HG02884 (cell line): Measurements from ENCODE around the gene QPCTL.
"Not testable (repeated sequence)": the region's sequence is repeated elsewhere in the genome, so short reads cannot be mapped to it uniquely, and the experiment has no call there.

Source experiments
- ATAC-seq: cut with Tn5 transposase; IDR thresholded peaks from one replicate; pipeline ENCODE4 v1.9.1; 2021; ENCODE audit warnings: mild to moderate bottlenecking, moderate library complexity; ENCODE audit not compliant: unreplicated experiment

QPCTL gene

DNA sequence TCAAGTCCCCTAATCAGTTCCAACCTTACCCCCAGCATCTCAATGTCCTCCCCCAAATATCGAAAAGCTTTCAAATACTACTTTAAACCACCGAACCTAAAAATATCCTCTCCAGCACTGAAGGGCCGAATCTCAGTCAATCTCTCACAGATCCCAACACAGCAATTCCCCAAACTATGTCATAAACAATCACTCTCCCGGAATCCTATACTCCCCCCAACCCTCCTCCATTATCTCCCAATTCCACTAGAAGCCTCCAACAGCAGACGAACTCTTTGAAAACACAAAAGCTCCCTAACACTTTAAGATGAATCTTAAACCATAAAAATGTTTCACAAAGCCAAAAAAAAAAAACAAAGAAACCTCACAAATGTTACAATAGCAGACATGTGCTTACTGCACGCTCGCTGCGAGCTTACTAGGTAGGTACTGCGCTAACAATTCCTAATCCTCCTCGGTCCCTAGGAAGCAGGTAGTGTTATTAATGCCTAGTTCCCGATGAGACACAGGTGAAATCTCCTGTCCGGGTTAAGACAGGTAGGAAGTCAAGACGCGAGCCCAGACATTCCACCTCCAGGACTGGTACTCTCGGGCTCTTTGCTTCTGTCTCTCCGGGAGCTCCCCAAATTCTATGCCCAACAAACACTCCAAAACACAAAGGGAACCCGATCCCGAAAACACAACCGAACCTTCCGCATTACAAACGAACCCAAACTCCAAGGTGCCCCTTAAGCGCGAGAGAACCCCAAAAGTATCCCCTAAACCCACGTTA is 24.1 kb downstream of the QPCTL start:
- ATAC-seq: no peak

DNA sequence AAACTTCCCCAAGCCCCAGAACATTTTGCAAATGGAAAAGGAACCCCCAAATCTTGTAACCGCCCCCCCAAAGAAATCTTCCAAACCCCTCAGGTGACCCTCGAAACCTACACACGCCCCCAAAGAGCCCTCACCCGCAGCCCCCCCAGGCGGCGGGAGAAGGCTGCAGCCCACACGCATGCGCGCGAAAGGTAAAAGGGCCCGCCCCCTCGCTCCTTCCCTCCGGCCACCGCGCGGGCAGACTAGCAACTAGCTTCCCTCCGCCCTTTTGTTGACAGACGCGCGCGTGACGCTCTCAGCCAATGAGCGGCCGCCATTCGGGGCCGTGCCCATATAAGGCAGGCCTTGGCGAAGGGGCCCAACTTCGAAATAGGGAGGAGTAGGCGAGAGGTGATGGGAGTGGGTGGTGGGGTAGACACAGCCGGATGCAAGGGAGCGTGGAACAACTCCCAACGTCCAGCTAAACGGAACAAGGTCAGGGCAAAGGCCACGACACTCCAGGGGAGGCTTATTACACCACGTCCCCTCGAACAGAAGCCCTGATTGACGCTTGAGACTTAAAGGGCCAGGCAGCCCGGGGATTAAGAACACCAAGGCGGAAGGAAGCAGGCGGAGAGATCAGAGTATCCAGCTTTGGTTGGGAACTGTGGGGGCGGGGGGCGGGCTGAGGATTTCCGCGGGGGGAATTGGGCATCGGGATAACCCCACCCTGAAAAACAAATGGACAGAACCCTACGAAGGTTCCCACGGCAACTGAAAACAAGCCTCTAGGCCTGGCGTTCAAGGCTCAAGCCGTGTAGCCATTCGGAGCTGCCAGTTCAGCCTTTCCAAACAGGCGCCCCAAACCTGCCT is 24.9 kb downstream of the QPCTL start:
- peak; percentile 85 for ATAC-seq

DNA sequence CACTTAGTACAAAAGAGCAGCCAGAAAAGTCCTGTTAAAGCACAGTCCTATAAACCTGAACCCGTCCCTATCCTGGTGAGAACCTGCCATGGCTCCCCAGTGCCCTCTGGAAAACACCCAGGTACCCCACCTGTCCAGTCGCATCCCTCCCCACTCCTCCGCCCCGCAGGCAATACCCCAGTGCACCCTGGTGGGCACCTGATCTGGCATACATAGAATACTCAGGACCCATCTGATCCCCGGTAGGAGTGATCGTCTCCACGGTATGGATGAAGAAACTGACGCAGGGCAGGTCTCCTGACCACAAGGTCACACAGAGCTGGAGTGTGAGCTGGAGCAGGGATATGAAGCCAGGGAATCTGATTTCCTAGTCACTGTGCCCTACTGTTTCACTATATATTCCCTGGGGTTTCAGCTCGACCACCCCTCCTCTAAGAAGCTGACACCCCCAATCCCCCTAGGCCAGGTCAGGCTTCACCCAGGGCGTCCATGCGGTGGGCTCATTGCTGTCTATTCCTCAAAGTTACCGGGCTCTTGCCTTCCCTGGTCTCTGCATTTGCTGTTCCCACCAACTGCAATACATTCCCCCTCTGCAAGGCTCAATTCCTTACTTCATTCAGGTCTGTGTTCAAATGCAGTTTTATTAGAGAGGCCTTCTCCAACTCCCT is 25.7 kb downstream of the QPCTL start:
- no peak for ATAC-seq

DNA sequence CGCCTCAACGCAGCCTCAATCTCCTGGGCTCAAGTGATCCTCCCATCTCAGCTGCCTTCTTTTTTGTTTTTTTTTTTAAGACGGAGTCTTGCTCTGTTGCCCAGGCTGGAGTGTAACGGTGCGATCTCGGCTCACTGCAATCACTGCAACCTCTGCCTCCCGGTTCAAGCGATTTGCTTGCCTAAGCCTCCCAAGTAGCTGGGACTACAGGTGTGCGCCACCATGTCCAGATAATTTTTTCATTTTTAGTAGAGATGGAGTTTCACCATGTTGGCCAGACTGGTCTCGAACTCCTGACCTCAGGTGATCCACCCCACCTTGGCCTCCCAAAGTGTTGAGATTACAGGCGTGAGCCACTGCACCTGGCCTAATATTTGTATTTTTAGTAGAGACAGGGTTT is 27.6 kb downstream of the QPCTL start:
- ATAC-seq: not testable (repeated sequence)

DNA sequence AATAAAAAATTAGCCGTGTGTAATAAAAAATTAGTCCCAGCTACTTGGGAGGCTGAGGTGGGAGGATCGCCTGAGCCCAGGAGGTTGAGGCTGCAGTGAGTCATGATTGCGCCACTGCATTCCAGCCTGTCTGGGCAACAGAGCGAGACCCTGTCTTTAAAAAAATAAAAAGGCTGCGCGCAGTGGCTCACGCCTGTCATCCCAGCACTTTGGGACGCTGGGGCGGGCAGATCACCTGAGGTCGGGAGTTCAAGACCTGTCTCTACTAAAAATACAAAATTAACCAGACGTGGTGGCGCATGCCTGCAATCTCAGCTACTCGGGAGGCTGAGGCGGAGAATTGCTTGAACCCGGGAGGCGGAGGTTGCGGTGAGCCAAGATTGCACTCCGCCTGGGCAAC is 36.2 kb downstream of the QPCTL start:
- not testable (repeated sequence) for ATAC-seq

DNA sequence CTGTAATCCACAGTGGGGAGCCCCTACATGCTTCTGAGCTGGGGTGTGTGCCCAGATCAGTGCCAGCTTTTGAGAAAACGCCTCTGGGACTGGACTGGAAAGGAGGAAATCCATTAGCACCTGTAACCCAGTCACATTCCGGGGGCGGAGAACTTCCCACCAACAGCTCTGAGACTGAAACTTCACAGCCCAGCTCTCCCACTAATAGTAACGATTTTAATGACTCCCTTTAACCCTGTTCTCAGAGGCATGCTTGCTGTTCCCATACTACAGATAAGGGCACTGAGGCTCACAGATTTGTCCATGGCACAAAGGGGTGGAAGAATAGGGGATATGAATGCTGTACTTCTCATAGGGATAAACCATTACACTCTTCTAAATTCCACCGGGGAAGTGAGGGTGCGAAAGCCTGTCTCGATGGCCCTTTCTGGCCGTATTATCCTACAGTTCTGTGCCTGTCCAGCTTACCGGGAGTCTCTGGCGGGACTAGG is 37.4 kb downstream of the QPCTL start:
- no peak for ATAC-seq

DNA sequence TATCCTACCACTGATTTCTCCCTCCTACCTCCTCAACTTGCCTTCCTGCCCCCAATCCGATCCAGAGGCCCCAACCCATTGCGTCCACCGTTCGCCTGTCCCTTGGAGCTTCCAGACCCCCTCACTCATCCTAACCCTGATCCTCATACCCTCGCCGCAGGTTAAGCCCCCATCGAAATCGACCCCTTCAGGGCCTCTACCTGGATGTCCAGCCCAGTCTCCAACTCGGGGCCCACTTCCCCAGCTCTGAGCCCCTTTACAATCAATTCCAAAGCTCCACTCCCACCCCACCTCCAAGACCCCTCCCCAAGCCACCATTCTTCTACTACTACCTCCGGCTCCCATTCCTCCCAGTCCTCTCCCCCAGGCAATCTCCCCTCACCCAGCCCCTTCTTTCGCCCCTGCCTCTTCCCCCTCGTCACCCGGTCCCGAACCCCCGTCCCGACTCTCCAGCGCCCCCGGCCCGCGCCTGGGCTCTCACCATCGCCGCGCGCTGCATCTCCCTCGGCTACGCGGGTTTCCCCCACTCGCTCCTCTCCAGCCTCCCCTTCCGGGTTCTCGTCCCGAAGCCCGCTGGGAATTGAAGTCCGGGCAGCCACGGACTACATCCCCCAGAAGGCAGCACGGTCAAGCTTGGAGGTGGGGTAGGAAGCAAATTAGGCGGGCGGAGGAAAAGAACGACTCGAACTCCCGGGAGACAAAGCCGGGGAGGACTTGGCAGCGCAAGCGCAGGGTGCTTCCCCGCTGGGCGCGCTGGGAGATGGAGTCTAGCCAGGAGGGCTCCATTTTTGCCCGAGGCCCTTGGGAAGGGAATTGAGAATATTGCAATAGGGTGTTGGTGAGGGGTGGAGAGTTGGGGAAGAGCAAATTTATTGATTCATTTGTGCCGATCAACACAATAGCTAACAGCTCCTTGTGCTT is 38.2 kb downstream of the QPCTL start, which contains the start of gene FBXO46:
Gene FBXO46, minus strand, starts transcription at position 529 of the 921 bp plus-strand sequence. CDS start 17,401 bp downstream, outside the sequence.
- peak; percentile 84 for ATAC-seq

DNA sequence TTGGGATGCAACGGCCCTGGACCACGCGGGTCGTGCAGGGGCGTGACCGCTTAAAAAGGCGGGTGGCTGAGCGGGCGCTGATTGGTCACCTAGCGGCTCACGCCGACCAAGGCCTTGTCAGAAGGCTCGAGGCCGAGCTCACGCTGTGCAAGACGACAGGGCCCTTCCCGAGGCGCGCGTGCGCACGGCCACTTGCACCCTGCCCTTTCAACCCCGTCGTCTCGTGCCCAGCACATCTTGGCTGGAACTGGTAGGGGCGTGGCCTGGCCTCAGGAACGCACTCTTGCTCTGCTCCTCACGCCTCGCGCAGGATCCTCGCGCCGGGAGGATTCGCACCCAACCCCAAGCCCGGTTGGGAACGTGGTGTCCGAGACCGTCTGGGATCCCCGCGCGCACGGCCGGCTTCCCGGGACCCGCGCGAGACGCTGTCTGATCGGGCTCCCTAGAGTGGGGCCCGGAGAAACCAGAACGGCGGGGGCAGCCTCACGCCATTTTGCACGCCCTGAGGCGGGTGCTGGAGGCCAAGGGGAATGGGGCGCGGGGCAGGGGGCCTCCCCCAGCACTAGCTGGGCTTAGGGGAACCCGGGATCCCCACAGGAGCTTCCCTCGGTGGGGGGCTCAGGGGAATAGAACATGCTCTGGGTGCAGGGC is 40.8 kb downstream of the QPCTL start, which contains the start of gene MEIOSIN:
Gene MEIOSIN, plus strand, starts transcription at position 280 of the 651 bp plus-strand sequence. CDS start 1,938 bp downstream, outside the sequence.
- ATAC-seq: no peak

DNA sequence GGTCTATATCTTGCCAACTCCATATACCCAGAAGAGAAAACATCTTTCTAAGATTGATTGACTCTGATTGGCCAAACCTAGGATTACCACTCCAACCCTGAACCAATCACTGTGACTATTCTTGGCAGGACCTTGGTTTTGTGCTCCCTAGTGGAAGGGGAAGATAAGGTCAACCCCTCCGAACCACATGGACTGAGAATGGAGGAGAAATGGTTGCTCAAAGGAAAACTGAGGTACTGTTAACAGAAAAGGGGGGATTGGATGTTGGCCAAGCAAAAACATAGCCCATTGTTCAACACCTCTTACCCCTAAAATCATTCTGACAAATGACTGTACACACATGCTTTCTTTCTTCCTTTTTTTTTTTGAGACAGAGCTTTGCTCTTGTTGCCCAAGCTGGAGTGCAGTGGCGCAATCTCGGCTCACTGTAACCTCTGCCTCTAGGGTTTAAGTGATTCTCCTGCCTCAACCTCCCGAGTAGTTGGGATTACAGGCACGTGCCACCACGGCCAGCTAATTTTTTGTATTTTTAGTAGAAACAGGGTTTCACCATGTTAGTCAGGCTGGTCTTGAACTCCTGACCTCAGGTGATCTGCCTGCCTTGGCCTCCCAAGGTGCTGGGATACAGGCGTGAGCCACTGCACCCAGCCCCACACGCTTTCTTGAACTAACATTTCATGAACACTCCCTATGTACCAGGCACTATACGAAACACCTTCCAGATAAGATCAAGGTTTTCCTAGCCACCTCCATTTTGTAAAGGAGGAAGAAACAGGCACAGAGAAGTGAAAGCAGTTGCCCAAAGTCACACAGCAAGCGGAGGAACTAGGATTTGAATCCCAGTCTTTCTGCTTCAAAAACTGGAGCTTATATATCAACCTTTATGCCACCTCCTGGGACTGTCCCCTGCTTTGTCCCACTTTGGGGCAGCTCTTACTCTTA is 47.3 kb downstream of the QPCTL start:
- ATAC-seq: no peak

DNA sequence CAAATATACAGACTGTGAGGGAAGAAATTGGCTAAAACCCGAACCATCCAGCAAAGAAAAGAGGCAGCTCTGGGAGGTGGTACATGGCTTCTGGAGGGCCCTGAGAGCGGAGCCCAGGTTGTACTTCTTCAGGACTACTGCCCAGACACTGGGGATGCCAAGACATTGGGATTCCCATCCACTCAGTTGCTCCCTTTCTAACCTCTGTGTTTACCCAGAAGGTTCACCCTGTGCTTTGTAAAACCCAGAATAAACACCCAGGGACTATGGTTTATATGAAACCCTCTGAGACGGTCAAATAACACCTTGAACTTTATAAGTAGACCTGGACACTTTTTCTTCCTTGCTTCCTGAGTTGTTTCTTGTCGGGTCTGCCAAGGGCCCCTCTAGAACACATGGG is 50.5 kb downstream of the QPCTL start:
- no peak for ATAC-seq

DNA sequence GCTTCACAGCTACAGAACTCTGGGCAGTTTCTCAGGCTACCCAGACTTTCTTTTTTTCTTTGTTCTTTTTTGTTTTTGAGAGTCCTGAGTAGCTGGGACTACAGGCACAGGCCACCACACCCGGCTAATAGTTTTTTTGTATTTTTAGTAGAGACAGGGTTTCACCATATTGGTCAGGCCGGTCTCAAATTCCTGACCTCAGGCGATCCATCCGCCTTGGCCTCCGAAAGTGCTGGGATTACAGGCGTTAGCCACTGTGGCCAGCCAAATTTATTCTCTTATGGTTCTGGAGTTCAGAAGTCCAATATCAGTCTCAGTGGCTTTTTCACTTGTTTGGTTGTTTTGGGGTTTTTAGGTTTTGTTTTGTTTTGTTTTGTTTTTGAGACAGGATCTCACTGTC is 53.1 kb downstream of the QPCTL start:
- ATAC-seq: no peak

DNA sequence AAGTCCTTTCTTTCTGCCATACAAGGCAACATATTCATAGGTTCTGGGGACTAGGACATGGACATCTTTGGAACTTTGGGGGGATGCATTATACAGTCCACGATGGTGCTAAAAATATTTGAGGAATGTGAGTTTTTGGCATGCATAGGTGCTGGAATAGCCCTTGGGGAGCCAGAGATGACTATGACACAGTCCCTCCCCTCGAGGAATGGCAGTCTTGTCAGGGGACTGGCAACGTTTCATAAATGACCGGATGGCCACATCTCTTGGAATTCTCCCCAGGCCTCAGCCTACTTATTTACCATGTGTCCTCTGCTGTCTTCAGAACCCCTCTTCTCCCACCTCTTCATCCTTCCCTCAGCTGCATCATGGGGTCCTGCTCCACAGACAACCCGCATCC is 54.4 kb downstream of the QPCTL start:
- ATAC-seq: no peak

DNA sequence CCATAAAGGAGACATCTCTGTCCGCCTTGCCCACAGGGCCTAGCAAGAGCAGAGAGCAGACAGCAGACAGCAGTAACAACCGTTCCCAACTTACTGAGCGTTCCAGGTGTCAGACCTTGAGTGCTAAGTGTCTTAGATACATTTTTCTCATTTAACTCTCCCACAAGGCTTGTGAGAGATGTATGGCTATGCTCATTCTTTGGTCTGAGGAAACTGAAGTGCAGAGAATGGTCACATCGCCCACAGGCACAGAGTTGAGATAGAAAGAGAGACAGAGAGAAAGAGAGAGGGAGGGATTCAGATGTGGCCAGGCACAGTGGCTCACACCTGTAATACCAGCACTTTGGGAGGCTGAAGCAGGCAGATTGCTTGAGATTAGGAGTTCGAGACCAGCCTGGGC is 55.0 kb downstream of the QPCTL start:
- ATAC-seq: no peak

DNA sequence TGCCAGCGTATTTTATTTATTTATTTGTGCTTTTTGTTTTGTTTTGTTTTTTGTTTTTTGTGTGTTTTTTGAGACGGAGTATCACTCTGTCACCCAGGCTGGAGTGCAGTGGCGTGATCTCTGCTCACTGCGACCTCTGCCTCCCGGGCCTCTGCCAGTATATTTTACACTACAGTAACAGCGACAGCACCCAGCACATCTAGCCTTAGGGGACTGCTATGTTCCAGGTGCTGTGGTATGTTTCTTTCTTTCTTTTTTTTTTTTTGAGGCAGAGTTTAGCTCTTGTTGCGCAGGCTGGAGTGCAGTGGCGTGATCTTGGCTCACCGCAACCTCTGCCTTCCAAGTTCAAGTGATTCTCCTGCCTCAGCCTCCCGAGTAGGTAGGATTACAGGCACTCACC is 59.0 kb downstream of the QPCTL start:
- not testable (repeated sequence) for ATAC-seq

DNA sequence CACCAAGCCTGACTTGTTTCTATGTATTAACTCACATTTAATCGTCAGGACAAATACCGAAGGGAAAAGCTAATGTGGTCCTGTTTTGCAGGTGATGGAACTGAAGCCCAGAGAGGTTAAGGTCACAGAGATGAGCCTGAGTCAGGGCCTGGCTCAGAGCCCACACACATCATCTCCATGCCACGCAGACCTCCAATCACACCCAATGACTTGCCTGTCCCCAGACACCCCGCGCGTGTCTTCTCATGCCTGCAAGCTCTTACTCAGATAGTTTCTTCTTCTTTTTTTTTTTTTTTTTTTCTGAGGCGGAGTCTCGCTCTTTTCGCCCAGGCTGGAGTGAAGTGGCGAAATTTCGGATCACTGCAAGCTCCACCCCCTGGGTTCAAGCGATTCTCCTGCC is 60.2 kb downstream of the QPCTL start:
- ATAC-seq: no peak

DNA sequence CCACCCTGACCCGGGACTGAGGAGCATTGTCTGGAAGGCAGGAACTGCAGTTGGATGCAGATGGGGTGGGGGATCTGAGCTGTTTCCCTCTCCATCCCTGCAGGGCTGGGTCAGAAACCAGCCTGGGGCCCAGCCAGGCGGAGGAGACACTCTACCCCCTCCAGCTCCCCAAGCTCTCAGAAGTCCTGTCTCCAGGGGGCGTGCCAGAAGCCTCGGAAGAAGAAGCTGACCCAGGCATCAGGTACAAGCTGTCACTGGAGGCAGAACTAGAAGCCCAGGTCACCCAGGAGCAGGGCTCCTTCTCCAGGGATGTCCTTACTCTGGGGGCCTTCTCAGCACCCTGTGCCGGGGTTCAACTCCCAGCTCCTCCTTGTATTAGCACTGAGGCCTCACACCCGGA is 61.1 kb downstream of the QPCTL start:
- no peak for ATAC-seq
